IMR-90 (cell line): ENCODE results near the gene ELF5. TPM values are rescaled to one million over a fixed set of nuclear protein-coding genes. Genes with fewer than 3 reads are reported as not detected.

Experiments
- ATAC-seq: fragments of 200-7000 bp; cut with Tn5 transposase; 2 replicates; pipeline ENCODE4 v1.9.1; 2020; ENCODE audit warnings: low read depth, mild to moderate bottlenecking, moderate library complexity
- BruUV-seq: library from RNA; stranded (reverse); fragments of 400-500 nt; replicated peaks from 2 replicates; lab custom pipeline; 2021; lab: Mats Ljungman, UMichigan
- CTCF ChIA-PET: fragments of 300-600 bp; formaldehyde crosslinking; extraction: SDS; loops from one replicate; lab custom pipeline; 2021; ENCODE audit warnings: antibody characterized with exemption; lab: Yijun Ruan, JAX
- POLR2A ChIA-PET: fragments of 300-600 bp; sonication (Branson Sonifier 250); formaldehyde crosslinking; loops from one replicate; lab custom pipeline; 2022; ENCODE audit warnings: antibody characterized with exemption; ENCODE audit not compliant: unreplicated experiment; lab: Charles Lee
- DNase-seq: peaks from one replicate; pipeline ENCODE4 v3.0.0; 2013
- H2AFZ ChIP-seq: replicated peaks from 2 replicates; pipeline ENCODE3; 2013; ENCODE audit warnings: low read length, mild to moderate bottlenecking; ENCODE audit not compliant: poor library complexity
- H2AK5ac ChIP-seq: 2 replicates; pipeline ENCODE4 v1.6.1; 2013; ENCODE audit warnings: low read depth, low read length, inconsistent platforms
- H2AK9ac ChIP-seq: replicated peaks from 2 replicates; pipeline ENCODE3; 2013; ENCODE audit warnings: mild to moderate bottlenecking, low read depth, low read length, moderate library complexity; ENCODE audit not compliant: poor library complexity
- H2BK120ac ChIP-seq: 2 replicates; pipeline ENCODE4 v1.6.1; 2013; ENCODE audit warnings: low read depth, low read length, inconsistent platforms
- H2BK15ac ChIP-seq: 3 replicates; pipeline ENCODE4 v1.6.1; 2013; ENCODE audit warnings: low read depth, low read length, inconsistent platforms
- H2BK20ac ChIP-seq: 2 replicates; pipeline ENCODE4 v1.6.1; 2013; ENCODE audit warnings: low read depth, mild to moderate bottlenecking, inconsistent platforms, low read length, moderate library complexity
- H2BK5ac ChIP-seq: 2 replicates; pipeline ENCODE4 v1.6.1; 2013; ENCODE audit warnings: mild to moderate bottlenecking, low read depth, low read length, inconsistent platforms; ENCODE audit not compliant: poor library complexity, severe bottlenecking
- H3K14ac ChIP-seq: replicated peaks from 2 replicates; pipeline ENCODE4 v1.6.1; 2013; ENCODE audit warnings: low read depth, low read length, inconsistent platforms
- H3K18ac ChIP-seq: 2 replicates; pipeline ENCODE4 v1.6.1; 2013; ENCODE audit warnings: low read depth, low read length, control low read depth
- H3K23ac ChIP-seq: 2 replicates; pipeline ENCODE4 v1.6.1; 2013; ENCODE audit warnings: low read depth, low read length, inconsistent platforms
- H3K27ac ChIP-seq: 2 replicates; pipeline ENCODE4 v1.5.1; 2013; ENCODE audit warnings: mild to moderate bottlenecking, control low read depth, low read length; ENCODE audit not compliant: insufficient read depth
- H3K27me3 ChIP-seq: 2 replicates; pipeline ENCODE4 v1.6.1; 2013; ENCODE audit warnings: low read length; ENCODE audit not compliant: control insufficient read depth, insufficient read depth
- H3K36me3 ChIP-seq: 2 replicates; pipeline ENCODE4 v1.6.1; 2013; ENCODE audit warnings: low read length, mixed read lengths; ENCODE audit not compliant: control insufficient read depth, insufficient read depth
- H3K4ac ChIP-seq: 2 replicates; pipeline ENCODE4 v1.6.1; 2013; ENCODE audit warnings: low read depth, low read length, inconsistent platforms
- H3K4me1 ChIP-seq: 2 replicates; pipeline ENCODE4 v1.6.1; 2013; ENCODE audit warnings: low read length, mixed read lengths; ENCODE audit not compliant: control insufficient read depth, insufficient read depth
- H3K4me2 ChIP-seq: 2 replicates; pipeline ENCODE4 v1.6.1; 2013; ENCODE audit warnings: low read depth, mild to moderate bottlenecking, control low read depth, low read length, moderate library complexity
- H3K4me3 ChIP-seq: 2 replicates; pipeline ENCODE4 v1.5.1; 2013; ENCODE audit warnings: low read depth, mild to moderate bottlenecking, control low read depth, low read length, moderate library complexity; ENCODE audit not compliant: insufficient read depth
- H3K56ac ChIP-seq: 2 replicates; pipeline ENCODE4 v1.6.1; 2013; ENCODE audit warnings: low read length, inconsistent platforms; ENCODE audit not compliant: insufficient read depth; ENCODE audit errors: extremely low read depth
- H3K79me1 ChIP-seq, 2 experiments: 2 replicates each; pipeline ENCODE4 v1.6.1; 2013; ENCODE audit warnings: low read length in 2 of 2, inconsistent platforms in 1 of 2, low read depth in 1 of 2
- H3K9ac ChIP-seq: 2 replicates; pipeline ENCODE4 v1.6.1; 2013; ENCODE audit warnings: low read depth, low read length, control low read depth
- H3K9me1 ChIP-seq: 2 replicates; pipeline ENCODE4 v1.6.1; 2013; ENCODE audit warnings: low read length, inconsistent platforms; ENCODE audit not compliant: insufficient read depth
- H3K9me3 ChIP-seq: 2 replicates; pipeline ENCODE4 v1.6.1; 2013; ENCODE audit warnings: low read length; ENCODE audit not compliant: control insufficient read depth, insufficient read depth
- H4K20me1 ChIP-seq: 2 replicates; pipeline ENCODE4 v1.6.1; 2013; ENCODE audit warnings: low read length, inconsistent platforms; ENCODE audit not compliant: insufficient read depth
- H4K5ac ChIP-seq: 2 replicates; pipeline ENCODE4 v1.6.1; 2013; ENCODE audit warnings: mild to moderate bottlenecking, low read depth, low read length, control low read depth
- H4K8ac ChIP-seq, 2 experiments: 2 replicates each; pipeline ENCODE4 v1.6.1; 2013; ENCODE audit warnings: low read depth in 2 of 2, low read length in 2 of 2, control low read depth in 1 of 2, inconsistent platforms in 1 of 2
- H4K91ac ChIP-seq: 2 replicates; pipeline ENCODE4 v1.6.1; 2013; ENCODE audit warnings: low read depth, low read length, inconsistent platforms; ENCODE audit not compliant: insufficient read depth
- CEBPB ChIP-seq: IDR thresholded peaks from 2 replicates; pipeline ENCODE4 v1.6.1; 2012; ENCODE audit warnings: low read depth, low read length, improper control_type of control experiment
- FOS ChIP-seq: fragments of 150-350 bp; IDR thresholded peaks from 2 replicates; pipeline ENCODE4 v1.6.1; 2016; ENCODE audit warnings: low read depth, low read length
- NFE2L2 ChIP-seq: fragments of 150-350 bp; IDR thresholded peaks from 2 replicates; pipeline ENCODE4 v1.6.1; 2016; ENCODE audit warnings: low read depth, mild to moderate bottlenecking, low read length
- RAD21 ChIP-seq: IDR thresholded peaks from 2 replicates; pipeline ENCODE4 v1.6.1; 2012; ENCODE audit warnings: low read length, improper control_type of control experiment
- RCOR1 ChIP-seq: IDR thresholded peaks from 2 replicates; pipeline ENCODE4 v1.6.1; 2012; ENCODE audit warnings: mild to moderate bottlenecking, low read length, improper control_type of control experiment; ENCODE audit not compliant: insufficient replicate concordance
- WGBS, 2 experiments: methylation state at CpG; one replicate each; pipeline versions ENCODE4 v1.1.5 to v1.1.7; 2013; ENCODE audit warnings: missing lambda C conversion rate in 2 of 2; ENCODE audit not compliant: insufficient read length in 1 of 2; ENCODE audit errors: extremely low coverage in 2 of 2; 5-methylcytosine and 5-hydroxymethylcytosine counted together
- dilution Hi-C: fragments of 300-500 bp; cut with HindIII; formaldehyde crosslinking; loops from one replicate; pipeline ENCODE4 v1.14.3; 2018; ENCODE audit warnings: low sequenced_read_pairs; ENCODE audit not compliant: unreplicated experiment
- in situ Hi-C: fragments of 300-500 bp; cut with MboI; formaldehyde crosslinking; loops from 3 replicates; pipeline ENCODE4 v1.14.3; 2019; ENCODE audit warnings: low sequenced_read_pairs, inconsistent platforms, mixed read lengths
- intact Hi-C: fragments of 100-400 bp; cut with micrococcal nuclease; formaldehyde crosslinking; loops from 2 replicates; pipeline ENCODE4 v1.10.0; 2022
- polyA plus RNA-seq, 3 experiments: library from polyadenylated mRNA; depleted of rRNA; stranded (reverse); fragments of >200 nt; gene quantifications; 2 replicates each; pipeline ENCODE4 v1.2.3, GENCODE V29; 2012; ENCODE audit warnings: low replicate concordance in 1 of 3
- total RNA-seq: library from RNA; depleted of rRNA; stranded (reverse); fragments of >200 nt; gene quantifications from 2 replicates; pipeline ENCODE4 v1.2.3, GENCODE V29; 2012

The ELF5 gene
- total and polyA plus RNA-seq, 2 of the 4 experiments (the other 2 are of a cell fraction) = not detected

- Histone ChIP-seq H3K4me2 (no peak overlapping the region), H3K36me3 (no peaks in the 10 kb centered on the region), H3K9ac (no peak overlapping the region), H2BK5ac (no peak overlapping the region), H3K4me1 (peaks cover 14% of the 10 kb centered on the region), H3K56ac (no peak overlapping the region), H3K9me1 (no peaks in the 10 kb centered on the region), H3K4ac (no peak overlapping the region), H2AFZ (no peak overlapping the region), H3K9me3 (no peaks in the 10 kb centered on the region), H3K79me1 (no peaks in the 10 kb centered on the region), H2BK20ac (no peak overlapping the region), H2AK9ac (no peak overlapping the region), H2BK15ac (no peak overlapping the region), H4K20me1 (no peaks in the 10 kb centered on the region), H3K27me3 (peaks cover 31% of the 10 kb centered on the region), H3K14ac (no peak overlapping the region), H3K18ac (no peak overlapping the region), H4K5ac (no peak overlapping the region), H4K8ac (no peak overlapping the region), H3K23ac (no peak overlapping the region), H2BK120ac (no peak overlapping the region), H3K27ac (no peak overlapping the region), H3K4me3 (no peak overlapping the region), H4K91ac (no peak overlapping the region), H2AK5ac (no peak overlapping the region)
- no peak for TF ChIP-seq RCOR1
- TF ChIP-seq CEBPB = no peak
- TF ChIP-seq FOS = no peak
- TF ChIP-seq RAD21 = no peak
- no peak for TF ChIP-seq NFE2L2
- CTCF ChIA-PET = interaction anchor here (0.5 kb wide), 2 partner anchors 12 to 426 kb away, joined by 3 read pairs; no protein-coding TSS in a partner anchor
- in situ Hi-C loops (loop anchor here (10.0 kb wide), 1 partner anchor 325 kb away; no protein-coding TSS in a partner anchor), intact Hi-C loops (loop anchor here (10.0 kb wide), 1 partner anchor 505 kb away; no protein-coding TSS in a partner anchor), dilution Hi-C loops (no loop called here)
- BruUV-seq = no TSS peak
- DNase-seq (no peak), ATAC-seq (no peak)
- POLR2A ChIA-PET = no interaction called here
- 29% methylated on average over 1 of the region's 3 CpGs; no CpG with 5 or more reads in 1 of the 2 experiments for WGBS, 2 experiments
Observed at GRCh38 chr11:34499719-34500500, 13.7 kb downstream of the ELF5 start.
